HepG2 (cell line): Measurements from ENCODE around the gene COL4A6. TPM values are rescaled to one million over a fixed set of nuclear protein-coding genes. Genes with fewer than 3 reads are reported as not detected.

Experiments
- ATAC-seq: fragments of 200-7000 bp; cut with Tn5 transposase; 3 replicates; pipeline ENCODE4 v1.9.1; 2020; ENCODE audit warnings: mild to moderate bottlenecking, moderate library complexity
- BruUV-seq: library from RNA; stranded (reverse); fragments of 400-500 nt; replicated peaks from 2 replicates; lab custom pipeline; 2021; lab: Mats Ljungman, UMichigan
- CTCF ChIA-PET: fragments of 300-600 bp; formaldehyde crosslinking; extraction: SDS; loops from one replicate; lab custom pipeline; 2021; ENCODE audit warnings: low total read pairs, inconsistent platforms, low intra/inter-chr PET ratio; lab: Yijun Ruan, JAX
- POLR2A ChIA-PET: fragments of 350-600 bp; sonication (Branson Sonifier 250); formaldehyde crosslinking; loops from one replicate; lab custom pipeline; 2020; ENCODE audit warnings: antibody characterized with exemption, inconsistent platforms; lab: Yijun Ruan, JAX
- DNase-seq: peaks from one replicate; pipeline ENCODE4 v3.0.0-alpha.2; 2015; ENCODE audit warnings: low spot score
- FAIRE-seq: peaks from 3 replicates; lab custom pipeline; 2011; peaks lifted over from hg19 to GRCh38; lab: Jason Lieb, UNC
- H2AFZ ChIP-seq: one replicate; pipeline ENCODE4 v1.6.1; 2011; ENCODE audit warnings: low read length, inconsistent platforms
- H3K27ac ChIP-seq: fragments of 300-600 bp; 3 replicates; pipeline ENCODE4 v1.8.0; 2011; ENCODE audit warnings: mixed run types, mild to moderate bottlenecking, mixed read lengths, low read length, inconsistent platforms; ENCODE audit not compliant: insufficient read depth; ENCODE audit errors: extremely low read length
- H3K27me3 ChIP-seq, 2 experiments: fragments of 200-600 bp in 1 of 2; 2 replicates in 1 of 2; 3 replicates in 1 of 2; pipeline versions ENCODE4 v1.6.0 to v1.8.0; 2011; ENCODE audit warnings: low read length in 2 of 2, mild to moderate bottlenecking in 2 of 2, moderate library complexity in 2 of 2, inconsistent platforms in 1 of 2; ENCODE audit not compliant: insufficient read depth in 2 of 2, control insufficient read depth in 1 of 2
- H3K36me3 ChIP-seq, 2 experiments: fragments of 200-600 bp in 1 of 2; replicated peaks in 1 of 2; 2 replicates in 1 of 2; 3 replicates in 1 of 2; pipeline versions ENCODE4 v1.5.1 to v1.8.0; 2011; ENCODE audit warnings: low read length in 2 of 2, inconsistent platforms in 1 of 2; ENCODE audit not compliant: insufficient read depth in 2 of 2, control insufficient read depth in 1 of 2
- H3K4me1 ChIP-seq: 2 replicates; pipeline ENCODE4 v1.5.1; 2012; ENCODE audit warnings: low read length, inconsistent platforms; ENCODE audit not compliant: insufficient read depth
- H3K4me2 ChIP-seq: 2 replicates; pipeline ENCODE4 v1.6.0; 2011; ENCODE audit warnings: low read depth, low read length, inconsistent platforms
- H3K4me3 ChIP-seq, 3 experiments: fragments of 200-600 bp in 1 of 3; sonication (generic), shearing (Covaris generic) in 1 of 3; replicated peaks in 1 of 3; 2 replicates each; pipeline ENCODE4 v1.5.1; 2011 to 2016; ENCODE audit warnings: low read length in 3 of 3, inconsistent platforms in 2 of 3, low read depth in 2 of 3, mild to moderate bottlenecking in 2 of 3, control low read depth in 1 of 3, mixed read lengths in 1 of 3; ENCODE audit not compliant: insufficient read depth in 1 of 3
- H3K79me2 ChIP-seq: one replicate; pipeline ENCODE4 v1.6.1; 2011; ENCODE audit warnings: low read length, inconsistent platforms; ENCODE audit not compliant: insufficient read depth
- H3K9ac ChIP-seq: 2 replicates; pipeline ENCODE4 v1.6.0; 2011; ENCODE audit warnings: mild to moderate bottlenecking, low read depth, low read length, inconsistent platforms; ENCODE audit not compliant: insufficient read depth
- H3K9me3 ChIP-seq: 2 replicates; pipeline ENCODE4 v1.5.1; 2012; ENCODE audit warnings: mild to moderate bottlenecking, low read length
- H4K20me1 ChIP-seq: 2 replicates; pipeline ENCODE4 v1.6.0; 2011; ENCODE audit warnings: inconsistent platforms, mild to moderate bottlenecking, low read length, moderate library complexity; ENCODE audit not compliant: insufficient read depth
- MTERF4 ChIP-seq: sonication (generic); formaldehyde crosslinking; IDR thresholded peaks from 2 replicates; pipeline ENCODE4 v1.8.0; 2023; ENCODE audit warnings: mild to moderate bottlenecking, missing genetic modification reagents
- NFKBIZ ChIP-seq: IDR thresholded peaks from 2 replicates; pipeline ENCODE4 v1.6.1; 2018; ENCODE audit warnings: missing genetic modification reagents, missing compliant biosample characterization
- SNAPC2 ChIP-seq: sonication (generic); formaldehyde crosslinking; IDR thresholded peaks from 2 replicates; pipeline ENCODE4 v1.8.1; 2022; ENCODE audit warnings: mild to moderate bottlenecking, missing genetic modification reagents
- THRA ChIP-seq: sonication (generic); formaldehyde crosslinking; IDR thresholded peaks from 2 replicates; pipeline ENCODE4 v1.4.0; 2020; ENCODE audit warnings: missing genetic modification reagents, borderline replicate concordance
- ZBTB14 ChIP-seq: sonication (generic); formaldehyde crosslinking; IDR thresholded peaks from 2 replicates; pipeline ENCODE4 v1.4.0; 2020; ENCODE audit warnings: missing genetic modification reagents
- ZNF609 ChIP-seq: sonication (generic); formaldehyde crosslinking; IDR thresholded peaks from 2 replicates; pipeline ENCODE4 v1.4.0; 2020; ENCODE audit warnings: mild to moderate bottlenecking, missing genetic modification reagents, borderline replicate concordance
- ZNF639 ChIP-seq: conservative IDR thresholded peaks from 2 replicates; pipeline ENCODE4 v1.6.1; 2018; ENCODE audit warnings: missing genetic modification reagents
- ZNF891 ChIP-seq: sonication (generic); formaldehyde crosslinking; IDR thresholded peaks from 2 replicates; pipeline ENCODE4 v1.5.0; 2020; ENCODE audit warnings: mild to moderate bottlenecking, missing genetic modification reagents
- WGBS: methylation state at CpG from one replicate; pipeline ENCODE4 v1.1.6; 2017; ENCODE audit warnings: low lambda C conversion rate; 5-methylcytosine and 5-hydroxymethylcytosine counted together
- in situ Hi-C: cut with HindIII; loops from 2 replicates; pipeline ENCODE4 v1.10.0; 2017; ENCODE audit warnings: low pct_unique_long_range_greater_than_20kb; ENCODE audit not compliant: extremely low pct_ligation_motif_present
- intact Hi-C: fragments of 100-400 bp; cut with micrococcal nuclease; formaldehyde crosslinking; loops from one replicate; pipeline ENCODE4 v1.10.0; 2022; ENCODE audit not compliant: unreplicated experiment
- polyA plus RNA-seq, 8 experiments: library from polyadenylated mRNA; depleted of rRNA in 3 of 8; stranded (reverse) in 7 of 8; unstranded in 1 of 8; fragments of >200 nt; fragmentation: Illumina TruSeq in 4 of 8; extraction: Trizol in 4 of 8; gene quantifications; 2 replicates each; pipeline versions ENCODE4 v1.2.1 to v1.2.3, GENCODE V29; 2011 to 2016; ENCODE audit warnings: low read depth in 4 of 8, missing spikeins in 1 of 8, mixed read lengths in 1 of 8; ENCODE audit not compliant: insufficient read depth in 1 of 8
- total RNA-seq, 5 experiments: library from RNA; depleted of rRNA; stranded (reverse); fragments of >200 nt; fragmentation: Illumina TruSeq; extraction: Trizol; gene quantifications; 2 replicates each; pipeline ENCODE4 v1.2.3, GENCODE V29; 2016; ENCODE audit warnings: low read depth in 1 of 5

COL4A6 gene
- total and polyA plus RNA-seq, 2 of the 13 experiments (the other 11 are each of a cell fraction or from before 2014, with no cell fraction given): 4.5 to 8.2 TPM

GRCh38 chrX:108121291-108121690 lies 316.9 kb downstream of the COL4A6 start (continued):
- TF ChIP-seq ZNF609 (CRISPR knock-in tag) (no peak), NFKBIZ (CRISPR knock-in tag) (no peak)

GRCh38 chrX:108117988-108118387 lies 320.2 kb downstream of the COL4A6 start:
- Histone ChIP-seq H3K4me3 (no peak overlapping the region), H4K20me1 (no peaks in the 10 kb centered on the region), H3K9me3 (no peaks in the 10 kb centered on the region), H3K27ac (no peak overlapping the region), H3K36me3 (no peaks in the 10 kb centered on the region), H3K4me2 (no peak overlapping the region), H3K4me1 (no peaks in the 10 kb centered on the region), H3K27me3 (no peaks in the 10 kb centered on the region), H3K9ac (no peak overlapping the region), H2AFZ (no peak overlapping the region), H3K79me2 (no peaks in the 10 kb centered on the region)
- no TSS peak for BruUV-seq
- no peak for ATAC-seq
- POLR2A ChIA-PET: no interaction called here
- intact Hi-C loops (no loop called here), in situ Hi-C loops (no loop called here)
- DNase-seq: no peak
- no peak for FAIRE-seq
- CTCF ChIA-PET: no interaction called here
- TF ChIP-seq THRA (no peak), SNAPC2 (CRISPR knock-in tag) (no peak), ZBTB14 (CRISPR knock-in tag) (no peak), MTERF4 (CRISPR knock-in tag) (no peak), ZNF891 (CRISPR knock-in tag) (no peak), ZNF639 (CRISPR knock-in tag) (no peak)
- WGBS: 56% methylated on average over 3 of the region's 3 CpGs
